ENCODE data around the gene C6orf118.

- TF ChIP-seq, protein P1, sequence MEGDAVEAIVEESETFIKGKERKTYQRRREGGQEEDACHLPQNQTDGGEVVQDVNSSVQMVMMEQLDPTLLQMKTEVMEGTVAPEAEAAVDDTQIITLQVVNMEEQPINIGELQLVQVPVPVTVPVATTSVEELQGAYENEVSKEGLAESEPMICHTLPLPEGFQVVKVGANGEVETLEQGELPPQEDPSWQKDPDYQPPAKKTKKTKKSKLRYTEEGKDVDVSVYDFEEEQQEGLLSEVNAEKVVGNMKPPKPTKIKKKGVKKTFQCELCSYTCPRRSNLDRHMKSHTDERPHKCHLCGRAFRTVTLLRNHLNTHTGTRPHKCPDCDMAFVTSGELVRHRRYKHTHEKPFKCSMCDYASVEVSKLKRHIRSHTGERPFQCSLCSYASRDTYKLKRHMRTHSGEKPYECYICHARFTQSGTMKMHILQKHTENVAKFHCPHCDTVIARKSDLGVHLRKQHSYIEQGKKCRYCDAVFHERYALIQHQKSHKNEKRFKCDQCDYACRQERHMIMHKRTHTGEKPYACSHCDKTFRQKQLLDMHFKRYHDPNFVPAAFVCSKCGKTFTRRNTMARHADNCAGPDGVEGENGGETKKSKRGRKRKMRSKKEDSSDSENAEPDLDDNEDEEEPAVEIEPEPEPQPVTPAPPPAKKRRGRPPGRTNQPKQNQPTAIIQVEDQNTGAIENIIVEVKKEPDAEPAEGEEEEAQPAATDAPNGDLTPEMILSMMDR (IDR thresholded peaks at IDR 0.05; ENCODE audit: insufficient read depth, low read length), result no peak
- no peak for TF ChIP-seq GABPA (IDR thresholded peaks at IDR 0.05; ENCODE audit: low read depth)
- TF ChIP-seq, protein P2, sequence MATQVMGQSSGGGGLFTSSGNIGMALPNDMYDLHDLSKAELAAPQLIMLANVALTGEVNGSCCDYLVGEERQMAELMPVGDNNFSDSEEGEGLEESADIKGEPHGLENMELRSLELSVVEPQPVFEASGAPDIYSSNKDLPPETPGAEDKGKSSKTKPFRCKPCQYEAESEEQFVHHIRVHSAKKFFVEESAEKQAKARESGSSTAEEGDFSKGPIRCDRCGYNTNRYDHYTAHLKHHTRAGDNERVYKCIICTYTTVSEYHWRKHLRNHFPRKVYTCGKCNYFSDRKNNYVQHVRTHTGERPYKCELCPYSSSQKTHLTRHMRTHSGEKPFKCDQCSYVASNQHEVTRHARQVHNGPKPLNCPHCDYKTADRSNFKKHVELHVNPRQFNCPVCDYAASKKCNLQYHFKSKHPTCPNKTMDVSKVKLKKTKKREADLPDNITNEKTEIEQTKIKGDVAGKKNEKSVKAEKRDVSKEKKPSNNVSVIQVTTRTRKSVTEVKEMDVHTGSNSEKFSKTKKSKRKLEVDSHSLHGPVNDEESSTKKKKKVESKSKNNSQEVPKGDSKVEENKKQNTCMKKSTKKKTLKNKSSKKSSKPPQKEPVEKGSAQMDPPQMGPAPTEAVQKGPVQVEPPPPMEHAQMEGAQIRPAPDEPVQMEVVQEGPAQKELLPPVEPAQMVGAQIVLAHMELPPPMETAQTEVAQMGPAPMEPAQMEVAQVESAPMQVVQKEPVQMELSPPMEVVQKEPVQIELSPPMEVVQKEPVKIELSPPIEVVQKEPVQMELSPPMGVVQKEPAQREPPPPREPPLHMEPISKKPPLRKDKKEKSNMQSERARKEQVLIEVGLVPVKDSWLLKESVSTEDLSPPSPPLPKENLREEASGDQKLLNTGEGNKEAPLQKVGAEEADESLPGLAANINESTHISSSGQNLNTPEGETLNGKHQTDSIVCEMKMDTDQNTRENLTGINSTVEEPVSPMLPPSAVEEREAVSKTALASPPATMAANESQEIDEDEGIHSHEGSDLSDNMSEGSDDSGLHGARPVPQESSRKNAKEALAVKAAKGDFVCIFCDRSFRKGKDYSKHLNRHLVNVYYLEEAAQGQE (IDR thresholded peaks at IDR 0.05; ENCODE audit: insufficient replicate concordance, low read depth), result no peak
- TF ChIP-seq POLR2AphosphoS5 (IDR thresholded peaks at IDR 0.05; ENCODE audit: low read depth), result no peak
- TF ChIP-seq SPI1 (IDR thresholded peaks at IDR 0.05; ENCODE audit: borderline replicate concordance, low read depth), result no peak
Measured at GRCh38 chr6:165340532-165340931, 31.1 kb upstream of the C6orf118 start.
